CD4-positive, alpha-beta T cell (primary cell): ENCODE measurements around the gene ZNF304. TPM values are rescaled to one million over a fixed set of nuclear protein-coding genes. Genes with fewer than 3 reads are reported as not detected.

ENCODE experiments used
- ATAC-seq: fragments of 200-7000 bp; cut with Tn5 transposase; one replicate; pipeline ENCODE4 v1.10.0; 2022; ENCODE audit warnings: mild to moderate bottlenecking; ENCODE audit not compliant: poor library complexity
- CTCF ChIA-PET: fragments of 350-600 bp; sonication (Branson Sonifier 250); formaldehyde crosslinking; loops from one replicate; lab custom pipeline; 2021; ENCODE audit warnings: antibody characterized with exemption, inconsistent platforms; lab: Charles Lee
- POLR2A ChIA-PET: fragments of 350-600 bp; sonication (Branson Sonifier 250); formaldehyde crosslinking; loops from one replicate; lab custom pipeline; 2021; ENCODE audit warnings: antibody characterized with exemption, inconsistent platforms; lab: Charles Lee
- DNase-seq, 14 experiments: peaks; one replicate each; pipeline ENCODE4 v3.0.0-alpha.2; 2013 to 2020; ENCODE audit warnings: mixed read lengths in 2 of 14
- H3K27ac ChIP-seq, 2 donors: one replicate each; pipeline versions ENCODE4 v1.5.1 to v1.7.0; 2013; ENCODE audit warnings: low read length in 2 of 2, low read depth in 1 of 2, mild to moderate bottlenecking in 1 of 2
- H3K27me3 ChIP-seq, 2 experiments: 1 replicate in 1 of 2; 2 replicates in 1 of 2; pipeline versions ENCODE4 v1.6.1 to v1.7.0; 2013; ENCODE audit warnings: low read length in 2 of 2, control low read depth in 1 of 2, mild to moderate bottlenecking in 1 of 2, moderate library complexity in 1 of 2; ENCODE audit not compliant: insufficient read depth in 2 of 2, control insufficient read depth in 1 of 2
- H3K36me3 ChIP-seq: one replicate; pipeline ENCODE4 v1.6.1; 2013; ENCODE audit warnings: low read length, control low read depth; ENCODE audit not compliant: insufficient read depth
- H3K4me1 ChIP-seq: one replicate; pipeline ENCODE4 v1.6.1; 2013; ENCODE audit warnings: low read length, control low read depth; ENCODE audit not compliant: insufficient read depth
- H3K4me3 ChIP-seq: one replicate; pipeline ENCODE4 v1.5.1; 2013; ENCODE audit warnings: mild to moderate bottlenecking, low read length, moderate library complexity
- H3K9me3 ChIP-seq, 2 experiments: 1 replicate in 1 of 2; 2 replicates in 1 of 2; pipeline versions ENCODE4 v1.6.1 to v1.7.0; 2013; ENCODE audit warnings: low read length in 2 of 2, mild to moderate bottlenecking in 2 of 2, control low read depth in 1 of 2, moderate library complexity in 1 of 2; ENCODE audit not compliant: control insufficient read depth in 1 of 2, insufficient read depth in 1 of 2
- H3K27ac Mint-ChIP-seq: one replicate; pipeline ENCODE4 v1.8.0; 2020; ENCODE audit warnings: mixed read lengths
- H3K27me3 Mint-ChIP-seq: one replicate; pipeline ENCODE4 v1.8.0; 2021; ENCODE audit warnings: mixed read lengths
- H3K36me3 Mint-ChIP-seq: one replicate; pipeline ENCODE4 v1.8.0; 2021; ENCODE audit warnings: low read depth, mixed read lengths
- H3K4me1 Mint-ChIP-seq: one replicate; pipeline ENCODE4 v1.8.0; 2021; ENCODE audit warnings: low read depth, mixed read lengths
- H3K4me3 Mint-ChIP-seq: one replicate; pipeline ENCODE4 v1.8.0; 2020; ENCODE audit warnings: mild to moderate bottlenecking, mixed read lengths
- H3K9me3 Mint-ChIP-seq: one replicate; pipeline ENCODE4 v1.8.0; 2020; ENCODE audit warnings: mixed read lengths
- CTCF ChIP-seq: fragments of 200-600 bp; IDR thresholded peaks from one replicate; pipeline ENCODE4 v1.8.0; 2022; ENCODE audit warnings: antibody characterized with exemption, mild to moderate bottlenecking
- intact Hi-C, 2 experiments: fragments of 100-400 bp; cut with DNase I in 1 of 2; cut with micrococcal nuclease in 1 of 2; formaldehyde crosslinking; loops; one replicate each; pipeline versions ENCODE4 v1.15.1 to v1.9.0; 2023 to 2025; cut with DNase I, micrococcal nuclease
- total RNA-seq, 174 experiments: library from RNA in 2 of 174; stranded (reverse) in 2 of 174; gene quantifications; one replicate each; pipeline ENCODE4 v1.2.3 and lab custom pipeline; 2021 to 2026

The ZNF304 gene
- total RNA-seq, 2 experiments from 2014 or later = 4.9 to 5.4 TPM

GRCh38 chr19:57351867-57352266 is 796 bp downstream of the ZNF304 start:
- Mint-ChIP-seq H3K4me1 (peaks cover 35% of the 10 kb centered on the region), H3K36me3 (peaks cover 67% of the 10 kb centered on the region), H3K4me3 (peak overlapping the region; percentile 93), H3K9me3 (peaks cover 19% of the 10 kb centered on the region), H3K27me3 (peaks cover 8% of the 10 kb centered on the region), H3K27ac (peak overlapping the region; percentile 90)
- POLR2A ChIA-PET = no interaction called here
- Histone ChIP-seq H3K36me3 (peaks cover 45% of the 10 kb centered on the region), H3K9me3 (peaks cover 35 to 38% of the 10 kb centered on the region in 2 experiments), H3K4me3 (peak overlapping the region; percentile 97), H3K4me1 (peaks cover 18% of the 10 kb centered on the region), H3K27me3 (no peaks in the 10 kb centered on the region), H3K27ac (no peak overlapping the region)
- intact Hi-C loops = loop anchor here (2.0 to 10.0 kb wide), 5 partner anchors 70 to 757 kb away; partner anchors contain the start of genes ZNF460 (in 2 of the 2), ZNF805 (in 2 of the 2) and ZNF71 (in 1 of the 2)
- TF ChIP-seq CTCF = no peak
- CTCF ChIA-PET = no interaction called here
- no peak for ATAC-seq
- no peak for DNase-seq

GRCh38 chr19:57355916-57356315 is 4.8 kb downstream of the ZNF304 start:
- Histone ChIP-seq H3K9me3 (peaks cover 42 to 62% of the 10 kb centered on the region in 2 experiments), H3K27me3 (no peaks in the 10 kb centered on the region), H3K36me3 (peaks cover 54% of the 10 kb centered on the region), H3K4me1 (peaks cover 14% of the 10 kb centered on the region), H3K4me3 (no peak overlapping the region), H3K27ac (no peak overlapping the region)
- peaks cover 3% of the 10 kb centered on the region for H3K27me3 Mint-ChIP-seq
- TF ChIP-seq CTCF = no peak
- ATAC-seq (no peak), DNase-seq (no peak)
- ChIA-PET CTCF (no interaction called here), POLR2A (no interaction called here)
- H3K4me3 Mint-ChIP-seq = peak overlapping the region; percentile 51
- intact Hi-C loops = loop anchor here in 1 of 2 experiments (10.0 kb wide), 1 partner anchor 761 kb away; the partner anchor contains the start of gene ZNF71
- H3K36me3 Mint-ChIP-seq = peaks cover 89% of the 10 kb centered on the region
- H3K27ac Mint-ChIP-seq = no peak overlapping the region
- H3K9me3 Mint-ChIP-seq = peaks cover 17% of the 10 kb centered on the region
- peaks cover 28% of the 10 kb centered on the region for H3K4me1 Mint-ChIP-seq

GRCh38 chr19:57357406-57357805 is 6.3 kb downstream of the ZNF304 start:
- peaks cover 54% of the 10 kb centered on the region for H3K36me3 ChIP-seq
- intact Hi-C loops = loop anchor here in 1 of 2 experiments (10.0 kb wide), 1 partner anchor 763 kb away; the partner anchor contains the start of gene ZNF71
- no peak for TF ChIP-seq CTCF
- no peak overlapping the region for H3K27ac Mint-ChIP-seq
- peaks cover 76% of the 10 kb centered on the region for H3K36me3 Mint-ChIP-seq
- no peak overlapping the region for H3K4me3 Mint-ChIP-seq
- no peak for DNase-seq
- no peak overlapping the region for H3K4me3 ChIP-seq
- H3K27me3 Mint-ChIP-seq = no peaks in the 10 kb centered on the region
- H3K27me3 ChIP-seq = no peaks in the 10 kb centered on the region
- ChIA-PET CTCF (no interaction called here), POLR2A (no interaction called here)
- peaks cover 13% of the 10 kb centered on the region for H3K4me1 Mint-ChIP-seq
- H3K9me3 ChIP-seq = peaks cover 47 to 62% of the 10 kb centered on the region in 2 experiments
- H3K27ac ChIP-seq = no peak overlapping the region
- peaks cover 16% of the 10 kb centered on the region for H3K9me3 Mint-ChIP-seq
- no peak for ATAC-seq
- peaks cover 2% of the 10 kb centered on the region for H3K4me1 ChIP-seq
